Testis (tissue), 2 donors: ENCODE measurements around the gene SEL1L3.

Source experiments
- POLR2A ChIP-seq: fragments of 450-650 bp; IDR thresholded peaks from one replicate; pipeline ENCODE4 v1.6.1; 2017; ENCODE audit warnings: antibody characterized with exemption, mild to moderate bottlenecking, moderate library complexity
- TF ChIP-seq, protein P1 (sequence below), 3 experiments: fragments of 450-650 bp in 2 of 3; fragments of 200-600 bp in 1 of 3; sonication (generic) in 1 of 3; IDR thresholded peaks; one replicate each; pipeline ENCODE4 v1.5.1; 2016 to 2019; ENCODE audit warnings: antibody characterized with exemption in 3 of 3, mild to moderate bottlenecking in 2 of 3, moderate library complexity in 1 of 3

GRCh38 chr4:25755911-25756310 is 106.9 kb downstream of the SEL1L3 start:
- TF ChIP-seq POLR2A, result no peak
- TF ChIP-seq, protein P1, sequence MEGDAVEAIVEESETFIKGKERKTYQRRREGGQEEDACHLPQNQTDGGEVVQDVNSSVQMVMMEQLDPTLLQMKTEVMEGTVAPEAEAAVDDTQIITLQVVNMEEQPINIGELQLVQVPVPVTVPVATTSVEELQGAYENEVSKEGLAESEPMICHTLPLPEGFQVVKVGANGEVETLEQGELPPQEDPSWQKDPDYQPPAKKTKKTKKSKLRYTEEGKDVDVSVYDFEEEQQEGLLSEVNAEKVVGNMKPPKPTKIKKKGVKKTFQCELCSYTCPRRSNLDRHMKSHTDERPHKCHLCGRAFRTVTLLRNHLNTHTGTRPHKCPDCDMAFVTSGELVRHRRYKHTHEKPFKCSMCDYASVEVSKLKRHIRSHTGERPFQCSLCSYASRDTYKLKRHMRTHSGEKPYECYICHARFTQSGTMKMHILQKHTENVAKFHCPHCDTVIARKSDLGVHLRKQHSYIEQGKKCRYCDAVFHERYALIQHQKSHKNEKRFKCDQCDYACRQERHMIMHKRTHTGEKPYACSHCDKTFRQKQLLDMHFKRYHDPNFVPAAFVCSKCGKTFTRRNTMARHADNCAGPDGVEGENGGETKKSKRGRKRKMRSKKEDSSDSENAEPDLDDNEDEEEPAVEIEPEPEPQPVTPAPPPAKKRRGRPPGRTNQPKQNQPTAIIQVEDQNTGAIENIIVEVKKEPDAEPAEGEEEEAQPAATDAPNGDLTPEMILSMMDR (IDR thresholded peaks at IDR 0.05), result no peak
